ENCODE results near the gene LRRN2. TPM values are rescaled to one million over a fixed set of nuclear protein-coding genes. Genes with fewer than 3 reads are reported as not detected.

The LRRN2 gene
- polyA plus RNA-seq, 2 of the 4 experiments (the other 2 are of a cell fraction): 3.6 to 6.6 TPM

DNA sequence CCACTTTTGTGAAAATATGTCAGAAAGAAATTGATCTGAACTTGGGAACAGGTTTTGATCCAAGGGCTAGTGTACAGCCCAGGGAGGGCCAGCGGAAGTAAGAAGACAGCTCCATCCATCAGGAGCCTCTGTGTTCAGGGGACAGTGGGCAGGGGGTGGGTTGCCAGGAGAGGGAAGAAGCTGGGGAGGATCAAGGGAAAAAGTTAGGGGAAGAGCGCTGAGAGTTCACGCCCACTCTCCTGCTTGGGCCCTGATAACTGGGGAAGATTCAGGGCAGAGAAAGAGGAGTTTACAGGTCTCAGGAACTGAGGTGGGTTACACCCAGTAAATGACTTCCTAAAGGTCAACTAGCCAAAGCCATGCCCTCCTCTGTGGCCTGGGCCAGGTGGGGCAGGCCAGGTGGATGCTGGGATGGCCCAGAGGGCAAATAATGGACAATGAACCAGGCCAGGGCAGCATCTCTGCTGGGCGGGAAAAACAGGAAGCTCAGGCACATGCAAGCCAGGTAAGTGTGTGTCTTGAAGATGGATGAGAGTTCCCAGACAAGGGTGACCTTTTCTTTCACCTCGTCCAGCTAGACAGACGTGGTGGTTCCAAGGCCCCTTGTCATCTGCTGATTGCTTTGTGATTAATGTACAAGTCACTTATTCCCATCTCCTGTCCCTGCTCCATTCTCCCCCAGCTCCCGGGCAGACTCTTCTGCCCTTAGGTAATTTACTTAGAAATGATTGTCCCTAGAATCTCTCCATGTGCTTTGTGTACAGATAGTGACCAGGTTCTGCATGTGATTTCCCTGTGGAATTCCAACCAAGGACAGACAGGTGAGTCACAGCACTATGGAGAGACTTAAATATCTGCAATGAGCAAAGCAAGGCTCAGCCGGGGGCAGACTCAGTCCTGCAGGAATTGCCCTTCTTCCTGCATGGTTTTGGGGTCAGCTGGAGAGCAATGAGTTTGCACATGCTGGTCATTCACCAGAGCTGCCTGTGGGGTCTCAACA lies 112.3 kb downstream of the LRRN2 start (continued):
- TF ChIP-seq, protein P1, sequence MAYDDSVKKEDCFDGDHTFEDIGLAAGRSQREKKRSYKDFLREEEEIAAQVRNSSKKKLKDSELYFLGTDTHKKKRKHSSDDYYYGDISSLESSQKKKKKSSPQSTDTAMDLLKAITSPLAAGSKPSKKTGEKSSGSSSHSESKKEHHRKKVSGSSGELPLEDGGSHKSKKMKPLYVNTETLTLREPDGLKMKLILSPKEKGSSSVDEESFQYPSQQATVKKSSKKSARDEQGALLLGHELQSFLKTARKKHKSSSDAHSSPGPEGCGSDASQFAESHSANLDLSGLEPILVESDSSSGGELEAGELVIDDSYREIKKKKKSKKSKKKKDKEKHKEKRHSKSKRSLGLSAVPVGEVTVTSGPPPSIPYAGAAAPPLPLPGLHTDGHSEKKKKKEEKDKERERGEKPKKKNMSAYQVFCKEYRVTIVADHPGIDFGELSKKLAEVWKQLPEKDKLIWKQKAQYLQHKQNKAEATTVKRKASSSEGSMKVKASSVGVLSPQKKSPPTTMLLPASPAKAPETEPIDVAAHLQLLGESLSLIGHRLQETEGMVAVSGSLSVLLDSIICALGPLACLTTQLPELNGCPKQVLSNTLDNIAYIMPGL (CRISPR knock-in tag; IDR thresholded peaks at IDR 0.05; ENCODE audit: borderline replicate concordance): no peak
- TF ChIP-seq MAFK (IDR thresholded peaks at IDR 0.05; ENCODE audit: partially characterized antibody): no peak
- TF ChIP-seq, protein P2, sequence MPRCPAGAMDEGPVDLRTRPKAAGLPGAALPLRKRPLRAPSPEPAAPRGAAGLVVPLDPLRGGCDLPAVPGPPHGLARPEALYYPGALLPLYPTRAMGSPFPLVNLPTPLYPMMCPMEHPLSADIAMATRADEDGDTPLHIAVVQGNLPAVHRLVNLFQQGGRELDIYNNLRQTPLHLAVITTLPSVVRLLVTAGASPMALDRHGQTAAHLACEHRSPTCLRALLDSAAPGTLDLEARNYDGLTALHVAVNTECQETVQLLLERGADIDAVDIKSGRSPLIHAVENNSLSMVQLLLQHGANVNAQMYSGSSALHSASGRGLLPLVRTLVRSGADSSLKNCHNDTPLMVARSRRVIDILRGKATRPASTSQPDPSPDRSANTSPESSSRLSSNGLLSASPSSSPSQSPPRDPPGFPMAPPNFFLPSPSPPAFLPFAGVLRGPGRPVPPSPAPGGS (IDR thresholded peaks at IDR 0.05): no peak
- TF ChIP-seq CHD4 (IDR thresholded peaks at IDR 0.05; ENCODE audit: borderline replicate concordance): no peak
- TF ChIP-seq EP300 (IDR thresholded peaks at IDR 0.05): peak; percentile 25 to 60; a peak in 3 of 5 replicates
- TF ChIP-seq RFX5 (IDR thresholded peaks at IDR 0.05): no peak
- no peak for TF ChIP-seq RARB (CRISPR knock-in tag; IDR thresholded peaks at IDR 0.05)
- no peak for TF ChIP-seq HDAC2 (IDR thresholded peaks at IDR 0.05)
- TF ChIP-seq FOSL2 (IDR thresholded peaks at IDR 0.05): 0 out of 2 replicates have a peak, but pooled peaks have one; percentile 21
- TF ChIP-seq FOSL2 (CRISPR knock-in tag; IDR thresholded peaks at IDR 0.05): peak; percentile 60
- peak; percentile 65; the same call in 1 of the 2 replicates for TF ChIP-seq GATA3 (IDR thresholded peaks at IDR 0.05; ENCODE audit: borderline replicate concordance)
- peak; percentile 55 for TF ChIP-seq JUNB (IDR thresholded peaks at IDR 0.05)
- no peak for TF ChIP-seq HOXB5 (CRISPR knock-in tag; IDR thresholded peaks at IDR 0.05)
- no peak for TF ChIP-seq KDM1A (IDR thresholded peaks at IDR 0.05; ENCODE audit: low read depth)
- TF ChIP-seq, protein P3, sequence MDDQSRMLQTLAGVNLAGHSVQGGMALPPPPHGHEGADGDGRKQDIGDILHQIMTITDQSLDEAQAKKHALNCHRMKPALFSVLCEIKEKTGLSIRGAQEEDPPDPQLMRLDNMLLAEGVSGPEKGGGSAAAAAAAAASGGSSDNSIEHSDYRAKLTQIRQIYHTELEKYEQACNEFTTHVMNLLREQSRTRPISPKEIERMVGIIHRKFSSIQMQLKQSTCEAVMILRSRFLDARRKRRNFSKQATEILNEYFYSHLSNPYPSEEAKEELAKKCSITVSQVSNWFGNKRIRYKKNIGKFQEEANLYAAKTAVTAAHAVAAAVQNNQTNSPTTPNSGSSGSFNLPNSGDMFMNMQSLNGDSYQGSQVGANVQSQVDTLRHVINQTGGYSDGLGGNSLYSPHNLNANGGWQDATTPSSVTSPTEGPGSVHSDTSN (IDR thresholded peaks at IDR 0.05): no peak
- no peak for TF ChIP-seq BHLHE40 (IDR thresholded peaks at IDR 0.05; ENCODE audit: low read depth, low read length)
- TF ChIP-seq HOXA7 (CRISPR knock-in tag; IDR thresholded peaks at IDR 0.05): no peak
- TF ChIP-seq ZNF302 (CRISPR knock-in tag; IDR thresholded peaks at IDR 0.05): no peak
- TF ChIP-seq CHD2 (IDR thresholded peaks at IDR 0.05; ENCODE audit: low read length, partially characterized antibody): no peak
- TF ChIP-seq JUN (IDR thresholded peaks at IDR 0.05): no peak
- TF ChIP-seq NR3C1 (IDR thresholded peaks at IDR 0.05): no peak
- no peak for TF ChIP-seq EHMT2 (IDR thresholded peaks at IDR 0.05; ENCODE audit: low read depth)
- TF ChIP-seq, protein P4, sequence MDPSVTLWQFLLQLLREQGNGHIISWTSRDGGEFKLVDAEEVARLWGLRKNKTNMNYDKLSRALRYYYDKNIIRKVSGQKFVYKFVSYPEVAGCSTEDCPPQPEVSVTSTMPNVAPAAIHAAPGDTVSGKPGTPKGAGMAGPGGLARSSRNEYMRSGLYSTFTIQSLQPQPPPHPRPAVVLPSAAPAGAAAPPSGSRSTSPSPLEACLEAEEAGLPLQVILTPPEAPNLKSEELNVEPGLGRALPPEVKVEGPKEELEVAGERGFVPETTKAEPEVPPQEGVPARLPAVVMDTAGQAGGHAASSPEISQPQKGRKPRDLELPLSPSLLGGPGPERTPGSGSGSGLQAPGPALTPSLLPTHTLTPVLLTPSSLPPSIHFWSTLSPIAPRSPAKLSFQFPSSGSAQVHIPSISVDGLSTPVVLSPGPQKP (IDR thresholded peaks at IDR 0.05; ENCODE audit: low read depth, low read length): no peak
- TF ChIP-seq CBX8 (IDR thresholded peaks at IDR 0.05): no peak

DNA sequence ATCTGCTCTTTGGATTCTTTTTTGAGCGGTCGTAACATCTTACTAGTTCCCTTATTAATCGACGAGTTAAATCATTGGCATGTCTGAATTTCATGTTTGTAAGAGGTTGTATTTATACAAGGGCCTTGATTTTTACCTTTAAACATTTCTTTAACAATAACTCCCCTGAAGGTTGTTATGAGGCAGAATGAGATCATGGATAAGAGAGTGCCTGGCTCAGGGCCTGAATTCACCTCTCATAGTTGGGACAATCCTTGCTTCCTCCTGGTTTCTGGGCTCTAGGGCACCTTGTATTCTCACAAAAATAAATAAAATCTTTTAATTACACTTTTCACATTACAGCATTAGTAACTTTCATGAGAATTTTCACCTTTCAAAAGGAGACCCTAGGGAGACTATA lies 113.9 kb downstream of the LRRN2 start:
- CTCF ChIA-PET: interaction anchor here (1.3 to 26.0 kb wide), 5 partner anchors 176 to 233 kb away, joined by 4 to 591 read pairs (median 15); no protein-coding TSS in a partner anchor
- H3K9me3 ChIP-seq: 0 out of 3 replicates have a peak, but pooled peaks cover 2% of the 10 kb centered on the region
- POLR2A ChIA-PET: no interaction called here
- H3K4me2 ChIP-seq: no peak overlapping the region
- ATAC-seq (no peak), FAIRE-seq (no peak), DNase-seq (ENCODE audit: low read depth in 1 of 2, low spot score in 1 of 2) (no peak)
- no peak overlapping the region for H3K27ac ChIP-seq
- H3K4me3 ChIP-seq: no peak overlapping the region
- 79% methylated on average over 4 of the region's 4 CpGs for WGBS (ENCODE audit: missing lambda C conversion rate)
- H3K4me1 ChIP-seq: peaks cover 27% of the 10 kb centered on the region
- TF ChIP-seq RNF2 (IDR thresholded peaks at IDR 0.05; ENCODE audit: borderline replicate concordance, low read depth) (no peak), FOSB (CRISPR knock-in tag; IDR thresholded peaks at IDR 0.05) (no peak), FOSL2 (IDR thresholded peaks at IDR 0.05) (no peak), FOSL2 (CRISPR knock-in tag; IDR thresholded peaks at IDR 0.05) (no peak), HDAC2 (IDR thresholded peaks at IDR 0.05) (no peak), EHMT2 (IDR thresholded peaks at IDR 0.05; ENCODE audit: low read depth) (no peak), JUN (IDR thresholded peaks at IDR 0.05) (no peak), TFCP2L1 (CRISPR knock-in tag; IDR thresholded peaks at IDR 0.05) (no peak), EP300 (IDR thresholded peaks at IDR 0.05) (no peak), BHLHE40 (IDR thresholded peaks at IDR 0.05; ENCODE audit: low read depth, low read length) (no peak), POLR2A (IDR thresholded peaks at IDR 0.05; ENCODE audit: low read length) (no peak), ZC3H11A (IDR thresholded peaks at IDR 0.05) (no peak)
- TF ChIP-seq, protein P5, sequence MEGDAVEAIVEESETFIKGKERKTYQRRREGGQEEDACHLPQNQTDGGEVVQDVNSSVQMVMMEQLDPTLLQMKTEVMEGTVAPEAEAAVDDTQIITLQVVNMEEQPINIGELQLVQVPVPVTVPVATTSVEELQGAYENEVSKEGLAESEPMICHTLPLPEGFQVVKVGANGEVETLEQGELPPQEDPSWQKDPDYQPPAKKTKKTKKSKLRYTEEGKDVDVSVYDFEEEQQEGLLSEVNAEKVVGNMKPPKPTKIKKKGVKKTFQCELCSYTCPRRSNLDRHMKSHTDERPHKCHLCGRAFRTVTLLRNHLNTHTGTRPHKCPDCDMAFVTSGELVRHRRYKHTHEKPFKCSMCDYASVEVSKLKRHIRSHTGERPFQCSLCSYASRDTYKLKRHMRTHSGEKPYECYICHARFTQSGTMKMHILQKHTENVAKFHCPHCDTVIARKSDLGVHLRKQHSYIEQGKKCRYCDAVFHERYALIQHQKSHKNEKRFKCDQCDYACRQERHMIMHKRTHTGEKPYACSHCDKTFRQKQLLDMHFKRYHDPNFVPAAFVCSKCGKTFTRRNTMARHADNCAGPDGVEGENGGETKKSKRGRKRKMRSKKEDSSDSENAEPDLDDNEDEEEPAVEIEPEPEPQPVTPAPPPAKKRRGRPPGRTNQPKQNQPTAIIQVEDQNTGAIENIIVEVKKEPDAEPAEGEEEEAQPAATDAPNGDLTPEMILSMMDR (IDR thresholded peaks at IDR 0.05): no peak
- TF ChIP-seq, protein P1 (CRISPR knock-in tag; IDR thresholded peaks at IDR 0.05; ENCODE audit: borderline replicate concordance): no peak

Measured in A549 (cell line).